Liver (tissue), 9 donors: ENCODE data around the gene IRX2. TPM values are rescaled to one million over a fixed set of nuclear protein-coding genes. Genes with fewer than 3 reads are reported as not detected.

ENCODE experiments used
- DNase-seq: peaks from one replicate; pipeline ENCODE4 v3.0.0-alpha.2; 2017; ENCODE audit warnings: low spot score
- H3K27ac ChIP-seq, 2 donors: one replicate each; pipeline ENCODE4 v1.7.0; 2013; ENCODE audit warnings: inconsistent platforms in 2 of 2, low read length in 2 of 2, control low read depth in 1 of 2, low read depth in 1 of 2, mild to moderate bottlenecking in 1 of 2
- H3K27me3 ChIP-seq, 4 donors: one replicate each; pipeline versions ENCODE4 v1.6.1 to v1.7.0; 2013; ENCODE audit warnings: low read length in 3 of 4, inconsistent platforms in 1 of 4, mild to moderate bottlenecking in 1 of 4, moderate library complexity in 1 of 4; ENCODE audit not compliant: control insufficient read depth in 4 of 4, insufficient read depth in 4 of 4
- H3K36me3 ChIP-seq, 4 donors: one replicate each; pipeline versions ENCODE4 v1.6.1 to v1.7.0; 2013; ENCODE audit warnings: low read length in 3 of 4, mild to moderate bottlenecking in 3 of 4, low read depth in 1 of 4, moderate library complexity in 1 of 4; ENCODE audit not compliant: control insufficient read depth in 4 of 4, insufficient read depth in 3 of 4
- H3K4me1 ChIP-seq, 4 donors: one replicate each; pipeline versions ENCODE4 v1.6.1 to v1.7.0; 2013; ENCODE audit warnings: low read length in 3 of 4, mild to moderate bottlenecking in 3 of 4, moderate library complexity in 1 of 4; ENCODE audit not compliant: control insufficient read depth in 4 of 4, insufficient read depth in 4 of 4
- H3K4me3 ChIP-seq, 3 donors: one replicate each; pipeline versions ENCODE4 v1.6.1 to v1.7.0; 2013; ENCODE audit warnings: low read length in 3 of 3, control low read depth in 1 of 3, low read depth in 1 of 3, mild to moderate bottlenecking in 1 of 3
- H3K9ac ChIP-seq, 2 donors: one replicate each; pipeline ENCODE4 v1.7.0; 2013; ENCODE audit warnings: low read length in 2 of 2, mild to moderate bottlenecking in 2 of 2, moderate library complexity in 2 of 2, control low read depth in 1 of 2, low read depth in 1 of 2
- H3K9me3 ChIP-seq, 4 donors: one replicate each; pipeline versions ENCODE4 v1.6.1 to v1.7.0; 2013; ENCODE audit warnings: low read length in 3 of 4; ENCODE audit not compliant: control insufficient read depth in 4 of 4
- EGR1 ChIP-seq, 2 donors: IDR thresholded peaks; 2 replicates each; pipeline ENCODE4 v1.6.1; 2016 to 2018; ENCODE audit warnings: antibody characterized with exemption in 2 of 2, low read depth in 2 of 2
- FOXA1 ChIP-seq: IDR thresholded peaks from 2 replicates; pipeline ENCODE4 v1.6.1; 2016; ENCODE audit warnings: antibody characterized with exemption
- FOXA2 ChIP-seq: IDR thresholded peaks from 2 replicates; pipeline ENCODE4 v1.6.1; 2016; ENCODE audit warnings: antibody characterized with exemption
- GABPA ChIP-seq, 2 donors: IDR thresholded peaks in 1 of 2; conservative IDR thresholded peaks in 1 of 2; 2 replicates each; pipeline ENCODE4 v1.6.1; 2016; ENCODE audit warnings: antibody characterized with exemption in 2 of 2, mild to moderate bottlenecking in 1 of 2, moderate library complexity in 1 of 2
- HNF4A ChIP-seq, 2 donors: conservative IDR thresholded peaks; 2 replicates each; pipeline ENCODE4 v1.6.1; 2016; ENCODE audit warnings: antibody characterized with exemption in 2 of 2, mild to moderate bottlenecking in 2 of 2
- HNF4G ChIP-seq: IDR thresholded peaks from 2 replicates; pipeline ENCODE4 v1.6.1; 2016; ENCODE audit warnings: antibody characterized with exemption
- JUND ChIP-seq, 2 donors: IDR thresholded peaks; 2 replicates each; pipeline ENCODE4 v1.6.1; 2016; ENCODE audit warnings: antibody characterized with exemption in 2 of 2
- NR2F2 ChIP-seq: IDR thresholded peaks from 2 replicates; pipeline ENCODE4 v1.6.1; 2016; ENCODE audit warnings: antibody characterized with exemption
- RAD21 ChIP-seq, 2 donors: IDR thresholded peaks; 2 replicates each; pipeline ENCODE4 v1.6.1; 2016; ENCODE audit warnings: antibody characterized with exemption in 2 of 2, mild to moderate bottlenecking in 2 of 2
- RXRA ChIP-seq, 2 donors: IDR thresholded peaks; 2 replicates each; pipeline ENCODE4 v1.6.1; 2017 to 2018; ENCODE audit warnings: antibody characterized with exemption in 2 of 2, mild to moderate bottlenecking in 1 of 2
- SP1 ChIP-seq: IDR thresholded peaks from 2 replicates; pipeline ENCODE4 v1.6.1; 2018; ENCODE audit warnings: antibody characterized with exemption, mild to moderate bottlenecking
- YY1 ChIP-seq: IDR thresholded peaks from 2 replicates; pipeline ENCODE4 v1.6.1; 2016; ENCODE audit warnings: antibody characterized with exemption, mild to moderate bottlenecking
- WGBS: extraction: QIAGEN DNeasy Blood & Tissue Kit; methylation state at CpG from one replicate; pipeline ENCODE4 v1.1.7; 2013; 5-methylcytosine and 5-hydroxymethylcytosine counted together
- polyA plus RNA-seq, 2 donors: library from polyadenylated mRNA; stranded (reverse) in 1 of 2; unstranded in 1 of 2; fragments of 200-250 nt in 1 of 2; fragments of >200 nt in 1 of 2; fragmentation: Nextera tagmentation in 1 of 2; extraction: Ambion mirVana in 1 of 2; gene quantifications; one replicate each; pipeline versions ENCODE4 v1.2.1 to v1.2.3, GENCODE V29; 2013 to 2015
- total RNA-seq, 2 donors: library from RNA; depleted of rRNA; stranded (reverse); fragments of >200 nt; gene quantifications; one replicate each; pipeline ENCODE4 v1.2.3, GENCODE V29; 2014
- TF ChIP-seq, protein P1 (sequence below): IDR thresholded peaks from 2 replicates; pipeline ENCODE4 v1.6.1; 2016; ENCODE audit warnings: antibody characterized with exemption
- TF ChIP-seq, protein P2 (sequence below): IDR thresholded peaks from 2 replicates; pipeline ENCODE4 v1.6.1; 2016; ENCODE audit warnings: antibody characterized with exemption
- TF ChIP-seq, protein P3 (sequence below): fragments of 150-350 bp; IDR thresholded peaks from 2 replicates; pipeline ENCODE4 v1.5.1; 2017; ENCODE audit warnings: improper control_type of control experiment, low read depth, low read length; ENCODE audit not compliant: missing input control
- TF ChIP-seq, protein P4 (sequence below): IDR thresholded peaks from 2 replicates; pipeline ENCODE4 v1.6.1; 2016; ENCODE audit warnings: antibody characterized with exemption, mild to moderate bottlenecking
- TF ChIP-seq, protein P5 (sequence below): IDR thresholded peaks from 2 replicates; pipeline ENCODE4 v1.6.1; 2016; ENCODE audit warnings: antibody characterized with exemption
- donor health status: healthy.
- donor health status: healthy.
- donor health status: healthy.
- donor health status: healthy.
- donor health status: healthy.

Gene IRX2
- total and polyA plus RNA-seq, 4 donors: not detected

DNA sequence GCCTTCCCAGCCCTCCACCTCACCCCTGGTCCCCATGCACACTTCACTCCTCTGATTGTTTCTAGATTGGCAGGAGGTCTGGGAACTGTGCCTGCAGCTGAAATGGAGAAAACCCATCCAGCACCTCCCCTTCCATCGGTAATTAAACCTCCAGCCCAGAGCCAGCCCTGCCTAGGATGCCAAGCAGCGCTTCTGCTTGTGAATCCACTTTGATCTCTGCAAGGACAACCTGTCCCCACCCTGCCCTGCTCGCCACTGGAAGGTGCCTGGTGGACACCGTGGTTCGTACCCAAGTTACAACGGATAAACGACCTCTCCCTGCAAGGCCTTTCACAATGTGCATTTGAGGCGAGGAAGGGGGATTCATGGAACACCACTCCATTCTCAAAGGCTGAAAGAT, 50.6 kb downstream of the IRX2 start:
- no peaks in the 10 kb centered on the region for H3K4me1 ChIP-seq
- TF ChIP-seq FOXA2: no peak
- TF ChIP-seq, protein P1, sequence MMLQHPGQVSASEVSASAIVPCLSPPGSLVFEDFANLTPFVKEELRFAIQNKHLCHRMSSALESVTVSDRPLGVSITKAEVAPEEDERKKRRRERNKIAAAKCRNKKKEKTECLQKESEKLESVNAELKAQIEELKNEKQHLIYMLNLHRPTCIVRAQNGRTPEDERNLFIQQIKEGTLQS: no peak
- TF ChIP-seq RXRA (IDR thresholded peaks at IDR 0.05): no peak
- TF ChIP-seq, protein P2, sequence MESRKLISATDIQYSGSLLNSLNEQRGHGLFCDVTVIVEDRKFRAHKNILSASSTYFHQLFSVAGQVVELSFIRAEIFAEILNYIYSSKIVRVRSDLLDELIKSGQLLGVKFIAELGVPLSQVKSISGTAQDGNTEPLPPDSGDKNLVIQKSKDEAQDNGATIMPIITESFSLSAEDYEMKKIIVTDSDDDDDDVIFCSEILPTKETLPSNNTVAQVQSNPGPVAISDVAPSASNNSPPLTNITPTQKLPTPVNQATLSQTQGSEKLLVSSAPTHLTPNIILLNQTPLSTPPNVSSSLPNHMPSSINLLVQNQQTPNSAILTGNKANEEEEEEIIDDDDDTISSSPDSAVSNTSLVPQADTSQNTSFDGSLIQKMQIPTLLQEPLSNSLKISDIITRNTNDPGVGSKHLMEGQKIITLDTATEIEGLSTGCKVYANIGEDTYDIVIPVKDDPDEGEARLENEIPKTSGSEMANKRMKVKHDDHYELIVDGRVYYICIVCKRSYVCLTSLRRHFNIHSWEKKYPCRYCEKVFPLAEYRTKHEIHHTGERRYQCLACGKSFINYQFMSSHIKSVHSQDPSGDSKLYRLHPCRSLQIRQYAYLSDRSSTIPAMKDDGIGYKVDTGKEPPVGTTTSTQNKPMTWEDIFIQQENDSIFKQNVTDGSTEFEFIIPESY: no peak
- TF ChIP-seq HNF4G: no peak
- TF ChIP-seq SP1: no peak
- no peak for TF ChIP-seq YY1
- TF ChIP-seq JUND (IDR thresholded peaks at IDR 0.05): no peak
- no peak for TF ChIP-seq RAD21 (IDR thresholded peaks at IDR 0.05)
- TF ChIP-seq, protein P3, sequence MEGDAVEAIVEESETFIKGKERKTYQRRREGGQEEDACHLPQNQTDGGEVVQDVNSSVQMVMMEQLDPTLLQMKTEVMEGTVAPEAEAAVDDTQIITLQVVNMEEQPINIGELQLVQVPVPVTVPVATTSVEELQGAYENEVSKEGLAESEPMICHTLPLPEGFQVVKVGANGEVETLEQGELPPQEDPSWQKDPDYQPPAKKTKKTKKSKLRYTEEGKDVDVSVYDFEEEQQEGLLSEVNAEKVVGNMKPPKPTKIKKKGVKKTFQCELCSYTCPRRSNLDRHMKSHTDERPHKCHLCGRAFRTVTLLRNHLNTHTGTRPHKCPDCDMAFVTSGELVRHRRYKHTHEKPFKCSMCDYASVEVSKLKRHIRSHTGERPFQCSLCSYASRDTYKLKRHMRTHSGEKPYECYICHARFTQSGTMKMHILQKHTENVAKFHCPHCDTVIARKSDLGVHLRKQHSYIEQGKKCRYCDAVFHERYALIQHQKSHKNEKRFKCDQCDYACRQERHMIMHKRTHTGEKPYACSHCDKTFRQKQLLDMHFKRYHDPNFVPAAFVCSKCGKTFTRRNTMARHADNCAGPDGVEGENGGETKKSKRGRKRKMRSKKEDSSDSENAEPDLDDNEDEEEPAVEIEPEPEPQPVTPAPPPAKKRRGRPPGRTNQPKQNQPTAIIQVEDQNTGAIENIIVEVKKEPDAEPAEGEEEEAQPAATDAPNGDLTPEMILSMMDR: no peak
- no peak for TF ChIP-seq NR2F2
- TF ChIP-seq, protein P4, sequence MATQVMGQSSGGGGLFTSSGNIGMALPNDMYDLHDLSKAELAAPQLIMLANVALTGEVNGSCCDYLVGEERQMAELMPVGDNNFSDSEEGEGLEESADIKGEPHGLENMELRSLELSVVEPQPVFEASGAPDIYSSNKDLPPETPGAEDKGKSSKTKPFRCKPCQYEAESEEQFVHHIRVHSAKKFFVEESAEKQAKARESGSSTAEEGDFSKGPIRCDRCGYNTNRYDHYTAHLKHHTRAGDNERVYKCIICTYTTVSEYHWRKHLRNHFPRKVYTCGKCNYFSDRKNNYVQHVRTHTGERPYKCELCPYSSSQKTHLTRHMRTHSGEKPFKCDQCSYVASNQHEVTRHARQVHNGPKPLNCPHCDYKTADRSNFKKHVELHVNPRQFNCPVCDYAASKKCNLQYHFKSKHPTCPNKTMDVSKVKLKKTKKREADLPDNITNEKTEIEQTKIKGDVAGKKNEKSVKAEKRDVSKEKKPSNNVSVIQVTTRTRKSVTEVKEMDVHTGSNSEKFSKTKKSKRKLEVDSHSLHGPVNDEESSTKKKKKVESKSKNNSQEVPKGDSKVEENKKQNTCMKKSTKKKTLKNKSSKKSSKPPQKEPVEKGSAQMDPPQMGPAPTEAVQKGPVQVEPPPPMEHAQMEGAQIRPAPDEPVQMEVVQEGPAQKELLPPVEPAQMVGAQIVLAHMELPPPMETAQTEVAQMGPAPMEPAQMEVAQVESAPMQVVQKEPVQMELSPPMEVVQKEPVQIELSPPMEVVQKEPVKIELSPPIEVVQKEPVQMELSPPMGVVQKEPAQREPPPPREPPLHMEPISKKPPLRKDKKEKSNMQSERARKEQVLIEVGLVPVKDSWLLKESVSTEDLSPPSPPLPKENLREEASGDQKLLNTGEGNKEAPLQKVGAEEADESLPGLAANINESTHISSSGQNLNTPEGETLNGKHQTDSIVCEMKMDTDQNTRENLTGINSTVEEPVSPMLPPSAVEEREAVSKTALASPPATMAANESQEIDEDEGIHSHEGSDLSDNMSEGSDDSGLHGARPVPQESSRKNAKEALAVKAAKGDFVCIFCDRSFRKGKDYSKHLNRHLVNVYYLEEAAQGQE: no peak
- TF ChIP-seq, protein P5, sequence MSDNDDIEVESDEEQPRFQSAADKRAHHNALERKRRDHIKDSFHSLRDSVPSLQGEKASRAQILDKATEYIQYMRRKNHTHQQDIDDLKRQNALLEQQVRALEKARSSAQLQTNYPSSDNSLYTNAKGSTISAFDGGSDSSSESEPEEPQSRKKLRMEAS: no peak
- no peaks in the 10 kb centered on the region for H3K9me3 ChIP-seq
- H3K36me3 ChIP-seq: no peaks in the 10 kb centered on the region
- 78% methylated on average over 8 of the region's 8 CpGs for WGBS
- no peak for DNase-seq
- no peaks in the 10 kb centered on the region for H3K27me3 ChIP-seq
- no peak overlapping the region for H3K27ac ChIP-seq
- no peak overlapping the region for H3K4me3 ChIP-seq
- H3K9ac ChIP-seq: no peak overlapping the region

DNA sequence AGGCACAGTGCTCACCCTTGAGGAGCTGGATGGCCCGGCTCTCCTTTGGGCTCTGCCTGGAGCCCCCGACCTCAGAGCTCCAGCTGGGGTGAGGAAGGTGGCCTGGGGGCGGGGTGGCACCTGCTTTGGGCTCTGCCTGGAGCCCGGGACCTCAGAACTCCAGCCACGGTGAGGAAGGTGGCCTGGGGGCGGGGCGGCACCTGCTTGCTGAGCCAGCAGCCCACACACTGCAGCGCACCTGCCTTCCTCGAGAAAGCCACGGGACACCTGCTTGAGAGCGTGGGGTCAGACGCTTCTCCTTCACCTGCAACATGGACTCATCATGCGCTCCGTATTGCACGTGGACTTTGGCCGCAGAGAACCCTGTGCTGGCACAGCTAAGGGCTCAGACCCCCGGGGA, 51.8 kb downstream of the IRX2 start:
- no peaks in the 10 kb centered on the region for H3K27me3 ChIP-seq
- H3K4me3 ChIP-seq: no peak overlapping the region
- 88% methylated on average over 17 of the region's 17 CpGs for WGBS
- no peaks in the 10 kb centered on the region for H3K4me1 ChIP-seq
- no peak for TF ChIP-seq RAD21 (IDR thresholded peaks at IDR 0.05)
- no peak for TF ChIP-seq JUND (IDR thresholded peaks at IDR 0.05)
- no peak for TF ChIP-seq HNF4A (conservative IDR thresholded peaks at IDR 0.05)
- no peak for TF ChIP-seq NR2F2
- TF ChIP-seq, protein P2: no peak
- TF ChIP-seq SP1: no peak
- TF ChIP-seq, protein P1: no peak
- TF ChIP-seq, protein P5: no peak
- TF ChIP-seq, protein P4: no peak
- no peak for TF ChIP-seq HNF4G
- no peak for TF ChIP-seq FOXA1
- no peak for TF ChIP-seq GABPA (IDR thresholded peaks at IDR 0.05 in 1 of 2, conservative IDR thresholded peaks at IDR 0.05 in 1 of 2)
- TF ChIP-seq RXRA (IDR thresholded peaks at IDR 0.05): no peak
- TF ChIP-seq EGR1 (IDR thresholded peaks at IDR 0.05; ENCODE audit: low read depth in 2 of 2): no peak
- no peak for DNase-seq
- no peaks in the 10 kb centered on the region for H3K9me3 ChIP-seq
- no peak overlapping the region for H3K9ac ChIP-seq
- no peaks in the 10 kb centered on the region for H3K36me3 ChIP-seq
- no peak overlapping the region for H3K27ac ChIP-seq
